Bronchial epithelial cell (primary cell): Measurements from ENCODE around the gene COL5A1. TPM values are rescaled to one million over a fixed set of nuclear protein-coding genes. Genes with fewer than 3 reads are reported as not detected.

ENCODE experiments used
- DNase-seq: peaks from one replicate; pipeline ENCODE4 v3.0.0-alpha.2; 2010; ENCODE audit warnings: low read depth
- FAIRE-seq: peaks from 2 replicates; lab custom pipeline; 2011; peaks lifted over from hg19 to GRCh38; lab: Jason Lieb, UNC
- H3K27me3 ChIP-seq: 2 replicates; pipeline ENCODE4 v1.5.1; 2011; ENCODE audit warnings: low read length; ENCODE audit not compliant: control insufficient read depth, insufficient read depth
- H3K36me3 ChIP-seq: 2 replicates; pipeline ENCODE4 v1.5.1; 2011; ENCODE audit warnings: low read length; ENCODE audit not compliant: control insufficient read depth, insufficient read depth
- H3K4me3 ChIP-seq: 2 replicates; pipeline ENCODE4 v1.5.1; 2011; ENCODE audit warnings: mild to moderate bottlenecking, low read depth, low read length, control low read depth
- total RNA-seq: library from RNA; depleted of rRNA; stranded (reverse); fragments of >200 nt; gene quantifications from 2 replicates; pipeline ENCODE4 v1.2.1, GENCODE V29; 2014
- TF ChIP-seq, protein P1 (sequence below): IDR thresholded peaks from 2 replicates; pipeline ENCODE4 v1.5.1; 2011; ENCODE audit warnings: mild to moderate bottlenecking, moderate library complexity, low read length, control low read depth, inconsistent platforms; ENCODE audit not compliant: insufficient read depth, severe bottlenecking

The COL5A1 gene
- total RNA-seq, 1 donor from 2014 or later = 6.3 TPM

DNA sequence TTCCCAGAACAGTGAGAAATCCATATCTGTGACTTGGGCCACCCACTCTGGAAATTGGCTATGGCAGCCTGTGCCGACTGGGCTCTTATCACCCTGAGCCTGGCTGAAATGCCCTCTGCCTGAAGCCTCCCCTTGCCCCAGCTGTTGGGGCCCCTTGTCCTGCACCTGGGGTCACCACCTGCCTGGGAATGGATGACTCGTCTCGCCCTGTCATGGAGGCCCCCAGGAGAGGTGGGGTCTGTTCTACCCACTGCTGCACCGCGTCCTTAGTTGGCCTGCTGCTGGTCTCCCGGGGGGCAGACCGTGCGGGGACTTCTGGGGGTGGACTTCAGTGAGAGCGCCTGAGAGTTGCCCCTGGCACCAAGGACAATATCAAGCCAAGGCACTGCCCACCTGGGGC is 46.6 kb upstream of the COL5A1 start:
- TF ChIP-seq, protein P1, sequence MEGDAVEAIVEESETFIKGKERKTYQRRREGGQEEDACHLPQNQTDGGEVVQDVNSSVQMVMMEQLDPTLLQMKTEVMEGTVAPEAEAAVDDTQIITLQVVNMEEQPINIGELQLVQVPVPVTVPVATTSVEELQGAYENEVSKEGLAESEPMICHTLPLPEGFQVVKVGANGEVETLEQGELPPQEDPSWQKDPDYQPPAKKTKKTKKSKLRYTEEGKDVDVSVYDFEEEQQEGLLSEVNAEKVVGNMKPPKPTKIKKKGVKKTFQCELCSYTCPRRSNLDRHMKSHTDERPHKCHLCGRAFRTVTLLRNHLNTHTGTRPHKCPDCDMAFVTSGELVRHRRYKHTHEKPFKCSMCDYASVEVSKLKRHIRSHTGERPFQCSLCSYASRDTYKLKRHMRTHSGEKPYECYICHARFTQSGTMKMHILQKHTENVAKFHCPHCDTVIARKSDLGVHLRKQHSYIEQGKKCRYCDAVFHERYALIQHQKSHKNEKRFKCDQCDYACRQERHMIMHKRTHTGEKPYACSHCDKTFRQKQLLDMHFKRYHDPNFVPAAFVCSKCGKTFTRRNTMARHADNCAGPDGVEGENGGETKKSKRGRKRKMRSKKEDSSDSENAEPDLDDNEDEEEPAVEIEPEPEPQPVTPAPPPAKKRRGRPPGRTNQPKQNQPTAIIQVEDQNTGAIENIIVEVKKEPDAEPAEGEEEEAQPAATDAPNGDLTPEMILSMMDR = no peak
- FAIRE-seq (no peak), DNase-seq (no peak)
- Histone ChIP-seq H3K4me3 (no peak overlapping the region), H3K36me3 (no peaks in the 10 kb centered on the region), H3K27me3 (no peaks in the 10 kb centered on the region)

DNA sequence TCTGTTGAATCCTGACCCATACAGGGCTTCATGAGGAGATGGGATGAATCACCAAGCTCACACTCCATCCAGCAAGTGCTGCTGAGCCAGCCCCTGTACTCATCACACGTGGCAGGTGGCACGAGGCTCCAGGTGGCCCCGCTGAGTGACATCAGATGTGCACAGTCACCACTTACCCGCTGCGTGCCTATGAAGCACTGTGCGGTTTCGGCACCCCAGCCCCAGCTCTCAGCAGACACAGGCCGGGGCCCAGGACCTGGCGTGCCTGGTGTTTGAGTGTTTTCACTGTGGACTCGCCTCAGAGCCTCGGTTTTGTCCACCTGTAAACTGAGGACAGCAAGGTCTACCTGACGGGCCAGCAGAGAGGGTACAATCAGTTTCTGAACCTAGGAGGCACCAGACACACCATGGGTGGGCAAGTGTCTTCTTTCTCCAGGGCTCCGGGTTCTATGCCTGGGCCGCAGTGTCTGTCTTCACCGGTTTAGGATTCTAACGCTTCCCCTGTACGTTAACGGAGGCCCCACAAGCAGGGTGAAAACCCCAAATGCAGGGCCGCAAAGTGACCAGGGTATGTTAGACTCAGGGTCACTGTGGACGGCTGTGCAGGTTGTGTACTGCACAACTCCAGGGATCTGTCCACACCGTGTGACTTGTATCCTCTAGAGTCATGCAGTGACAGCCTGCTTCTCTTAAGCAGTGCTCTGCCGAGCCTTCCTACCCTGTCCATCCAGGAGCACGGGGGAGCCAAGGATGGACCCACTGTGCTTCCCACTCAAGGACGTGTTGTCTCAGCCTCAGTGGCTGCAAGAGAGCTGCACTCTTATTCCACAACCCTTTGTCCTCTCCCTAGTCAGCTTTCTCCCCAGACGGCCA is 44.3 kb upstream of the COL5A1 start:
- DNase-seq (no peak), FAIRE-seq (no peak)
- H3K36me3 ChIP-seq = no peaks in the 10 kb centered on the region
- no peak overlapping the region for H3K4me3 ChIP-seq
- TF ChIP-seq, protein P1 = no peak
- no peaks in the 10 kb centered on the region for H3K27me3 ChIP-seq

DNA sequence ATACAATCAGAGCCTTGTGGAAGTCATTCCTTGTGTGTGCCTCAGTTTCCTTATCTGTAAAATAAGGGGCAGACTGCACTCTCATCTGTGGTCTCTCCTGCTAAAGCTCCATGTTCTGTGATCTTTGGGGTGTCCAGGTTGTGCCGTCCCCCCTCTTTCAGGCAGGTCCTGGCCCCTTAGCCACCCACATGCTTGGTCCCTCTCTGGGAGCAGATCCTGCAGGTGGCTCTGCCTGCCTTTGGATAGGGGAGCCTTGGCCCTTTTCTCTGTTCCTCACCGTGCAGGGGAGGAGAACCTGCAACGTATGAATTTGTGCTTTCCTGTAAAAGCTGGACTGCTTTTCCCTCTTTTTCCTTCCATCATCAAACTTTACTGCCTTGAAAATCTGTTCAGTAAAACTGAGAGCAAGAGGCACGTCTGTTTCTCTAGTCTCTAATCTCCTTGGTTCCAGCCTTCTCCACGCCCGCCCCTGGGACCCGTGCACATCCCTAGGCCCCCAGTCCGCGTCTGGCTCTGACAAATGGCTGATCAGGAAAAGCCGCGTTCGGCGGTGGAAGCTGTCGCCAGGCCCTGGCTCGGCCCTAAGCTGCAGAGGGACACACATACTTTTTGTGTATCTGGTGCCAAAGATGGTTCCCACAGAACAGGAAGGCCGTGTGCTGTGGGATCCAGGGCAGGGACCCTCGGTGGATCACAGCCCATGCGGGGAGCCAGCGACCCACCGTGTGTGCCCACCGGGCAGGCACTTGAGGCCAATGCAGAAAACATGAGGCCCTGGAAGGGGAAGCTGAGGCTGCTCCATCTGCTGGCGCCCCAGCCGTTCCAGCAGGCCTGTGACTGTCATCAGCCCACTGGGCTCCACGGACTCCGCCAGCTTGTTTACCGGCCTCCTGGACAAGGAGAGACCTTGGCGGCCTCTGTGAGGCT is 43.4 kb upstream of the COL5A1 start:
- H3K4me3 ChIP-seq = no peak overlapping the region
- no peaks in the 10 kb centered on the region for H3K27me3 ChIP-seq
- DNase-seq (no peak), FAIRE-seq (no peak)
- no peaks in the 10 kb centered on the region for H3K36me3 ChIP-seq
- TF ChIP-seq, protein P1 = no peak

DNA sequence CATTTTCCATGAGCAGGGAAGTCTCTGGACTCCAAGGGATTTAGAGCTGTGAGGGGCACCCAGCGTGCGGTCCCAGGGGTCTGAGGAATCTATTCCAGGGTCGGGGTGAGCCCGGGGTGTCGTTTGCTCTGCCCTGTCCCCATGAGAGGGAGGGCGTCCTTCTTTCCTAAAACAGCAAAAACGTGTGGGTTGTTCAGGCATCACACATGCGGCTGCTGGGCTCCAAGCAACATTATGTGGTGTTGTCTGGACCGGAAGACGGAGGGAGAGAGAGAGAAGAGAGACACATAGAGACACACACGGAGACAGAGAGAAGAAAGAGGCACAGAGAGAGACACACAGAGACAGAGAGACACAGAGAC is 42.7 kb upstream of the COL5A1 start:
- DNase-seq (no peak), FAIRE-seq (no peak)
- TF ChIP-seq, protein P1 = no peak

DNA sequence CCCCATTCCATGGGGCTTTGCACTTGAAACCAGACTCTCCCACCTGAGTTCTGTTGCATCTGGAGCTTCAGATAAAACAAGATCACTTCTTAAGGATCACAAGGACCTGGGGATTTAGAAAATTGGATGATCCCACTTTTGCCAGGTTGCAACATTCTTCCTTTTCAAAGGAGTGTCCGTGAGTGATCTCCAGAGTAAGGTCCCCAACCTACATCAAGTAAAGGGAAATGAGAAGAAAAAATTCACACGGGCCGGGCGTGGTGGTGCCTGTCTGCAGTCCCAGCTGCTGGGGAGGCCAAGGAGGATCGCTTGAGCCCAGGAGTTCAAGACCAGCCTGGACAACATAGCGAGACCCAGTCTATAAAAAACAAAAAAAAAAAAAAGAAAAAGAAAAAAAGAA is 41.2 kb upstream of the COL5A1 start:
- H3K36me3 ChIP-seq = no peaks in the 10 kb centered on the region
- DNase-seq (no peak), FAIRE-seq (no peak)
- H3K4me3 ChIP-seq = no peak overlapping the region
- H3K27me3 ChIP-seq = no peaks in the 10 kb centered on the region
- TF ChIP-seq, protein P1 = no peak

More for the DNA sequence above, 42.7 kb upstream of the COL5A1 start:
- Histone ChIP-seq H3K36me3 (no peaks in the 10 kb centered on the region), H3K27me3 (no peaks in the 10 kb centered on the region), H3K4me3 (no peak overlapping the region)
